Measurements from ENCODE around the gene ROPN1L. TPM values are rescaled to one million over a fixed set of nuclear protein-coding genes. Genes with fewer than 3 reads are reported as not detected.

ROPN1L gene
- total and polyA plus RNA-seq, 10 of the 15 experiments (the other 5 are each of a cell fraction or from before 2014, with no cell fraction given): 0.07 to 0.38 (median 0.22) TPM; not detected in 6

DNA sequence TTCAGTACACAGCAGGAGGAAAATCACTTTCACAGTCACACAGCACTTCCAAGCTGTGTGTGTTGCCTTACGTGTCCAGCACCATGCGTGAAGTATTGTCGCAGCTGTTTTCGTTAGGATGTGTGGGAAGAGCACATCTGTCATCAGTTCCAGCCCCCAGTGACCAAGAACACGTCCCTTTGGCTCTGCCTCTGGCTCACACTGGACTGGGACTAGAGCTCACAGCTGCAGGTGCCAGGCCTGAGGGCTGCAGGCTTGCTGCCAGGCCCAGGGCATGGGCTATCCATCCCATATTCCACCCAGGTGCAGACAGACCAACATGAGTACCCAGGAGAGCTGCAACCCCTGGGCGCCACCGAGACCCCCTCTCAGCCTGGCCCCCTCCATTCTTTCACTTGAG, 61.6 kb downstream of the ROPN1L start (continued):
- TF ChIP-seq, protein P1, sequence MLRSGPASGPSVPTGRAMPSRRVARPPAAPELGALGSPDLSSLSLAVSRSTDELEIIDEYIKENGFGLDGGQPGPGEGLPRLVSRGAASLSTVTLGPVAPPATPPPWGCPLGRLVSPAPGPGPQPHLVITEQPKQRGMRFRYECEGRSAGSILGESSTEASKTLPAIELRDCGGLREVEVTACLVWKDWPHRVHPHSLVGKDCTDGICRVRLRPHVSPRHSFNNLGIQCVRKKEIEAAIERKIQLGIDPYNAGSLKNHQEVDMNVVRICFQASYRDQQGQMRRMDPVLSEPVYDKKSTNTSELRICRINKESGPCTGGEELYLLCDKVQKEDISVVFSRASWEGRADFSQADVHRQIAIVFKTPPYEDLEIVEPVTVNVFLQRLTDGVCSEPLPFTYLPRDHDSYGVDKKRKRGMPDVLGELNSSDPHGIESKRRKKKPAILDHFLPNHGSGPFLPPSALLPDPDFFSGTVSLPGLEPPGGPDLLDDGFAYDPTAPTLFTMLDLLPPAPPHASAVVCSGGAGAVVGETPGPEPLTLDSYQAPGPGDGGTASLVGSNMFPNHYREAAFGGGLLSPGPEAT (IDR thresholded peaks at IDR 0.05; ENCODE audit: low read depth): no peak
- TF ChIP-seq CBX3 (IDR thresholded peaks at IDR 0.05; ENCODE audit: borderline replicate concordance, low read depth): no peak
- TF ChIP-seq CREM (IDR thresholded peaks at IDR 0.05; ENCODE audit: low read depth): no peak
- no peak for TF ChIP-seq SKIL (IDR thresholded peaks at IDR 0.05; ENCODE audit: low read depth, poor library complexity, severe bottlenecking)

DNA sequence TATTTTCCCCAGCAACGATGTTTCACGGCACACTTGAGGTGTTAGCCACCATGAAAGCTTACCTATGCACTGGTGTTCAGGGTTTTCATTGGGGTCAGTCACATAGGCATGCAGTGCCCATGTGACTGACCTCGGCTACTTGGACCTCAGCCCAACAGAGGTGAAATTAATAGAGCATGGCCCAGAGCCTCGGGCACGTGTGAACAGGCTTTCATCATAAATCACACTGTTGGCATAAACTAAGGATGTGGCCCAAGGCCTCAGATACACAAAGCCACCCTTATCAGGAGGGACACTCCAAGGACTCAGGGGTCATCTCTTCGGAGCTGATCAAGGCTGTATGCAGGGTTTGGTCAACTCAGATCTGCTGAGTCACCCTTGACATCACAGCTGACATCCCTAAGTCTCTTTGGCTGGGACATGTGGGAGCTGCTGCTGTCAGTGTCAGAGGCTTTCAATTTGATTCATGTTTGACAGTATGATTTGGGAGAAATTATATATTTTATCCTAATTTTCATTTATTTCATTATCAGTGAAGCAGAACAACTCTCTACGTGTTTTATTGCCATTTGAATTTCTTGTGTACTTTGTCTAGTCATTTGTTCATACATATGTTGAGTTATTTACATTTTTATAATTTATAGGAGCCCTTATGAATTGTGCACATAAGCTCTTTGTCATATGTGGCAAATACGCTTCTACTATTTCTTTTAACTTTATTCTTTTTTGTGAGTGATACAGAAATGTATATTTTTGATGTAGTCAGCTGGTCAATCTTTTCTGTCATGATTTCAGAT, 62.5 kb downstream of the ROPN1L start:
- no peak for DNase-seq (ENCODE audit: low read depth, low spot score)
- no peak overlapping the region for H3K27ac ChIP-seq (ENCODE audit: control insufficient read depth, insufficient read depth)
- 57% methylated on average over 8 of the region's 8 CpGs for WGBS (ENCODE audit: insufficient coverage, insufficient replicate concordance, low lambda C conversion rate, missing lambda C conversion rate)
- ChIA-PET RAD21 (ENCODE audit: unreplicated experiment) (interaction anchor here (1.0 kb wide), 1 partner anchor 14 kb away, joined by 3 read pairs; no protein-coding TSS in a partner anchor), CTCF (interaction anchor here (1.2 to 1.6 kb wide), 2 partner anchors 13 to 123 kb away, joined by 4 to 5 read pairs; no protein-coding TSS in a partner anchor), SMC1A (ENCODE audit: uncharacterized antibody, unreplicated experiment) (interaction anchor here (0.8 to 2.1 kb wide), 3 partner anchors 14 to 54 kb away, joined by 3 to 5 read pairs (median 5); no protein-coding TSS in a partner anchor), POLR2A (interaction anchor here (1.0 kb wide), 1 partner anchor 47 kb away, joined by 3 read pairs; no protein-coding TSS in a partner anchor)
- H3K27me3 ChIP-seq (replicated peaks in 1 of 2; ENCODE audit: control insufficient read depth in 2 of 2, insufficient read depth in 2 of 2, low read length in 1 of 2): no peaks in the 10 kb centered on the region
- H3K4me1 ChIP-seq (ENCODE audit: control insufficient read depth, insufficient read depth, low read length): peaks cover 5% of the 10 kb centered on the region
- no peaks in the 10 kb centered on the region for H3K79me2 ChIP-seq (ENCODE audit: control insufficient read depth, insufficient read depth, low read length)
- no peak overlapping the region for H3K9ac ChIP-seq (ENCODE audit: control insufficient read depth, insufficient read depth, low read length)
- no peak overlapping the region for H3K4me3 ChIP-seq
- H3K36me3 ChIP-seq (ENCODE audit: control insufficient read depth in 2 of 2, insufficient read depth in 2 of 2, low read length in 1 of 2): no peaks in the 10 kb centered on the region
- no peak overlapping the region for H3K4me2 ChIP-seq (ENCODE audit: control insufficient read depth, insufficient read depth)
- no peaks in the 10 kb centered on the region for H4K20me1 ChIP-seq (ENCODE audit: control insufficient read depth, insufficient read depth)
- H3K9me3 ChIP-seq (replicated peaks; ENCODE audit: control insufficient read depth, insufficient read depth, low read length): no peaks in the 10 kb centered on the region
- no peak for FAIRE-seq
- in situ Hi-C loops (cut with MboI) (no loop called here), intact Hi-C loops (cut with micrococcal nuclease; ENCODE audit: unreplicated experiment) (no loop called here)
- H2AFZ ChIP-seq (ENCODE audit: control insufficient read depth, low read depth, low read length): no peak overlapping the region
- no TSS peak for BruUV-seq (replicated peaks)
- ATAC-seq: peak; percentile 36
- TF ChIP-seq TCF7 (IDR thresholded peaks at IDR 0.05; ENCODE audit: borderline replicate concordance) (no peak), HDAC2 (IDR thresholded peaks at IDR 0.05) (no peak), EZH2 (IDR thresholded peaks at IDR 0.05; ENCODE audit: borderline replicate concordance, control insufficient read depth, low read depth, low read length) (no peak), CHD1 (IDR thresholded peaks at IDR 0.05; ENCODE audit: low read depth, low read length) (no peak), HDGF (IDR thresholded peaks at IDR 0.05) (no peak), CBX3 (IDR thresholded peaks at IDR 0.05; ENCODE audit: borderline replicate concordance, low read depth) (no peak), GABPA (IDR thresholded peaks at IDR 0.05; ENCODE audit: low read depth) (no peak), ZNF687 (IDR thresholded peaks at IDR 0.05) (0 out of 2 replicates have a peak, but pooled peaks have one; percentile 33)

Data from GM12878 (cell line).